Neural progenitor cell (in vitro differentiated cells): ENCODE results near the gene SPR.

Experiments used
- EZH2 ChIP-seq: fragments of 200-600 bp; sonication (generic); IDR thresholded peaks from 2 replicates; pipeline ENCODE4 v1.6.1; 2017; ENCODE audit warnings: antibody characterized with exemption, mild to moderate bottlenecking, moderate library complexity
- EZH2phosphoT487 ChIP-seq: fragments of 200-600 bp; sonication (generic); IDR thresholded peaks from 2 replicates; pipeline ENCODE4 v1.6.1; 2017; ENCODE audit warnings: antibody characterized with exemption

DNA sequence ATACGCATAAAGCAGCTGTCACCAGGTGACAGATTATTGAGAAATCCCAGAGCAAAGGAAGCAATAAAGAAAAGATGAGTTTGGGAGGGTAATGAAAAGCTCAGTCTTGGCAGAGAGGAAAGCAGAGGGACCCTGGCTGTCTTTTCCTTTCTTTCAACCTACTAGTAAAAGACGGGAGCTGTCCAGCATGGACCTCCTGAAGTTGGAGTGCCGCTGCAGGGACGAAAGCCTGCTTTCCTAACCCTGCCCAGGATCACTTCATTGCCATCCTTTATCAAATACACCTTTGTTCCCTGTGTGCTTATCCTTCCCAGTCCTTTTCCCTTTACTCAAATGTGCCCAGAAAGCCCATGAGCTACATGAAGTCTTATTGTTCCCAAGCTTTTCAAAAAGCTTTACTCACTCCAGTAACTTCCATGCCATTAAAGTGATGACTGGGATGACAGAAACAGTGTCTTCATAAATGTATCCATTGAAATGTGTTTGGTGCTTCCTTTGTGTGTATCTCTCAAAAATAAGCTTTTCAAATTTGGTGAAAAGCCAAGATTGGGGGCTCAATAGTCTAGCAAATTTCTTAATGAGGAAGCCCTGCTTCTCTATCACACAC, 3.7 kb upstream of the SPR start:
- TF ChIP-seq EZH2phosphoT487 = no peak
- no peak for TF ChIP-seq EZH2
